NOMO-1 treated with DMSO at 0.1 percent for 48 hours (cell line): ENCODE data around the gene ADGB.

ENCODE experiments used
- DNase-seq: peaks from one replicate; lab custom pipeline; 2025; ENCODE audit not compliant: unreplicated experiment; lab: John Stamatoyannopoulos, UW

Gene ADGB

DNA sequence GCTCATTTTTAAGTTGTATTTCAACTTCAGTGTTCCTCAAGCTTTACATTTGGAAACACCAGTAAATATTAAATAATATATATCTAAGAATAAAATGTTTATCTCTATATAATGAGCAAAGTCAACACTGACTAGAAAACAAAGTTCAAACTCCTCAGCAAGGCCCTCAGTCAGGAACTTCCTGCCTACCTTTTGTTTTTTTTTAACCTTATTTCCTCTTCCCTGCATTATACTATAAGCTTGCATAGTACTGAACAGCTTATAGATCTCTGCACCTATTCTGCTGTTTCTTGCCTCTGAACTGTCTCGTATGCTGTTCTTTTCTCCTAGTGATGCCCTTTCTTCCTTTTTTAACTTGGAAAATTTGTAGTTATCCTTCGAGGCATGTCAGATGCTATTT, 29.6 kb downstream of the ADGB start:
- no peak for DNase-seq

DNA sequence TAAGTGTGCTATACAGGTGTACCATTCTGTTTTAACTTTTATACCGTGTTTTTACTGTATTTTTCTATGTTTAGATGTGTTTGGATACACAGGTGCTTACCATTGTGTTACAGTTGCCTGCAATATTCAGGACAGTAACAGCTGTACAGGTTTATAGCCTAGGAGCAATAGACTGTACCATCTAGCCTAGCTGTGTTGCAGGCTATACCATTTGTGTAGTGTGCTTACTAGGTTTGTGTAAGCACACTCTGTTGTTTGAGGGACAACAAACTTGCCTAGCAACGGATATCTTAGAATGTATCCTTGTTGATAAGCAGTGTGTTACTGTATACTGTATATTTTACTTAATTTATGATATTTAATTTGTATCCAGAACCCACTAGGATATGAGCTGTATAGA, 35.2 kb downstream of the ADGB start:
- DNase-seq = no peak

DNA sequence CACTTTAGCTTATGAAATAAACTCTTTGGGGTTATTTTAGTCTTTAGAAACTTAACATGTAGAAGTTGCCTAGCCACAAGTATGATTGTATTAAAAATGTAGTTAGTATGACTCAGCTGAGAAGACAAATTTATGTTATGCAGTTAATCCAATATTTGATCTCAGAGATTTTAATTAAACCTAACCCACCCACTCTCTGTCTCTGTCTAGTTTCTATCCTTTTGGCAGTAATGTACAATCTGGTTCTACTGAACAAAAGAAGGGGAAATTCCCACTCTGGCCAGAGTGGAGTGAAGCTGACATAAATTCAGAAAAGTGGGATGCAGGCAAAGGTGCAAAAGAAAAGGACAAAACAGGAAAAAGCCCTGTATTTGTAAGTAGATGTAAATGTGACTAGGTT, 36.4 kb downstream of the ADGB start:
- DNase-seq = no peak

DNA sequence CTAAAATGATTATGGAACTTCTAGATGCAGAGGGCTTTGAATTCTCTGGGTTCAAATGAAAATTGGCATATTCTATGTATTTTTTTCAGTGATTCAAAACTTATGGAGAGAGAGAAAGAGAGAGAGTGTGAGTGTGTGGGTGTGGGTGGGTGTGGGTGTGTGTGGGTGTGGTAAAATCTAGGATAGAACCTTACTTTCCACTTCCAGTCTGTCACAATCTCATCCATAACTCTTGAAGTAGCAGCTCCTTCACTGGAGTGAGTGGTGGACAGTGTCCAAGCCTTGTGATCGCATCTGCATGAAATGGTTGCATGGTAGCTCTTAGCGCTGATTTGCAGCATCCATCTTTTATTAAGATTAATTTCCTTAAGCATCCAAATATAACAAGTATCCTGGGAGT, 37.7 kb downstream of the ADGB start:
- no peak for DNase-seq

DNA sequence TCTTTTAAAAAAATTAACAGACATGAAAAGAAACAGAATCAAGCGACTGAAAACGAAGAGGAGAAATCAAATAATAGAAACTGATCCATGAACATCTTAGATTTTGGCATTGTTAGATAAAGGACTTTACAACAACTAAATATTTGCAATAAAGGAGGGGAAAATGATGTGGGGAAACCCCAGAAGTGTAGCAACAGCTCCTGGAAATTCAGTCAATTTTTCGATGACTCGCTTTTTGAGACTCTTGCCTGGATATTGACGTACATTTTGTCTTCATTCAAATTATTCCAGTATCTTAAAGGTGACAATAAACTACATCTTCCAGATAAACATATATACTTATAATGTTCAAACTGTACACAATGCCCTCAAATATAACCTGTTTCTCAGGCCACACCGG, 44.1 kb downstream of the ADGB start:
- no peak for DNase-seq

DNA sequence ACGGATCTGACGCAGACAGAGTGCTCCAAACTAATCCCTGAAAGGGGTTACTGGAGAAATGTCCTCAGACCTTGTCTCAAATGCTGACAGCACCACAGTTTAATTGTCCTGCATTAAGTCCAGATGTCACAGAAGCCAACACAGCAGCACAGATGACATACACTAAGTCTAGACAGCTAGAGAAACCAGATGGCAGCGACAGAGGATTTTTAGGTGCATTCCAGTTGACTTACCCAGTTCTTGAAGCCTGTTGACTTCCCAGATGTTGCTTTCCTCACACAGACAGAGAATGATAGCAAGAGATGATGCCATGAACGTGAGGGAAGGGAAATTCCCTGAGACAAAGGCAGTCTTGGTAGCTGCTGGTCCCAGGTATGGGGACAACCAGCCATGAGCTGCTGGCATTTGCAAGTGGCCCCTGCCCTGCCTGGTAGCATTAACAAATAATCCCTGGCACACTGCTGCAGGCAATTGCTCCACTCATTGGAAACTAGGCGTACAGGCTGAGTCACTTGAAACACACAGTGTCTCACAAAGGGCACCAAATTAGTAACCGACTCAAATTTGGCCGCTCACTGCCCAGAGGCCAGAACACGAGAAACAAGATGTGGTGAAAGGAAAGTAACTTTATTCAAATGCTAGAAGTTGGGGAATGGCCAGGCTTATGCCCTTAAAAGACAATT, 52.2 kb downstream of the ADGB start:
- DNase-seq = no peak

DNA sequence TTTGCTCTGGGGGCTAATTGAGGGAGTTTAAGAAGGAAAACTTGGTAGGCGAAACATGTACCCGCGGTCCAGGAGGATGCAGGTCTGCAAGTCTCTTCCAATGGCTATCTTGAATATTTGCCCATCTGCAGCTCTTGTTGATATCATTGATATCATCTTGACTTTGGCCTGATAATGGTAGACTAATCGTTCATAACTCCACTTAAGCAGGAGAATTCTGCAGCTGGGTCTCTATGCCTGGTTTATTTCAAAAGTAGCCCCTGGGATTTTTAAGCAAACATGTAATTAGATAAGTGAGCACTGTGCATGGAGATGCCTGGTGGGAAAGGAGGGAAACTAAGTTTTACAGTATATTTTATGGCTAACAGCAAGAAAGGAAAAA, 52.7 kb downstream of the ADGB start:
- no peak for DNase-seq

DNA sequence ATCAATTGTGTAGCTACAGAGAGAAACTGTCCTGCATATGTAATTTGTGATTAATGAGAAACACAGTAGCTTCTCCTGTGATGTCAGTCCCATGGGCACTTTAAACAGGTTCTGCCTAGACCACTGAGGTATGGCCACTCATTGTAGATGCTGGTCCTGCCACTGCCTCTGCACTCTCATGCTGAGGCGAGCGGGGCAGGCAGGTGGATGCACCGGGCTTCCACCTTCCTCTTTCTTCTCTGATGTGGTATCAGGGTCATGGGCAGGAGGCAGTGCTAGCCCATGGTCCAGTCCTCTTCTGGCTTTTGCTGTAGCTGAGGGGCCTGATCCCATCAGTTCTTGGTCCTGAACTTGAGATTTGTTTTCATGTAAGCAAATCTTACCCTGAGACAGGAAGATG, 58.7 kb downstream of the ADGB start:
- DNase-seq = no peak

DNA sequence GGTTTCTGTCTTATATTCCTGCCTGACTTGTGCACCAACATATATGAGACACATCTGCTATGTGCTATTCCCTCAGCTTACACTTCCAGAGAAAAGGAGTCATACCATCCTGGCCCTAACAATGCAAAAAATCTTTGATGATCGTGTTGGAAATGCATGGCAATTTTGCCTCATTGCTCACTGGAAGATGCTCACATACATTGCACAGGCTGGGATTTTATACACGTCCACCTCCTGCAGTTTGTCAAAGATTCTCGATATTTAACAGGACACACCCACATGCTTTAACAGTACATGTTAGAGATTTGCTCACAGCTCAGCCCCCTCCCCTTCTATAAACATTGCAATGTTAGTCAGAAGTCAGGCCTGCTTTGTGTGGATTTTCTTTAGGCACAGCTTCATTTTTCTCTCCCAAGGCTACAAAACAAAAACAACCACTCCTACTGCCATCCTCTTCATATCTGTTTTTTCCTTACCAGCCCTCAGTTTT, 66.1 kb downstream of the ADGB start:
- no peak for DNase-seq

DNA sequence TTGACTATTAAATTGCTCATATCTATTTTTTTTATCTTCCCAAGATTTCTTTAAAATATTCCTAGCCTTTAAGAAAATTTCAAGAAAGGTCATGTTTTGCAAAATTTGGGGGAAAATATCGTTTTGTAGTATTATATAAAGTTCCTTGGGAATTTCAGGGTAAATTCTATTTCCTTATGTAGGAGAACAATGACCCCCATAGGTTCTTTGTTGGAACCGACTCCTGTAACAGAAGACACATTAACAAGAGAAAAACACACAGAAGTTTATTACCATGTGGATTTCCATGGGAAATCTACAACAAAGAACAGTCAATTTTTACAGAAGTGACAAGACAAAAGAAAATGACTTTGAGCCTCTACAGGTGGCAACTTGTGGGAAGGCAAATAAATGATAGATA, 68.1 kb downstream of the ADGB start:
- DNase-seq = no peak

DNA sequence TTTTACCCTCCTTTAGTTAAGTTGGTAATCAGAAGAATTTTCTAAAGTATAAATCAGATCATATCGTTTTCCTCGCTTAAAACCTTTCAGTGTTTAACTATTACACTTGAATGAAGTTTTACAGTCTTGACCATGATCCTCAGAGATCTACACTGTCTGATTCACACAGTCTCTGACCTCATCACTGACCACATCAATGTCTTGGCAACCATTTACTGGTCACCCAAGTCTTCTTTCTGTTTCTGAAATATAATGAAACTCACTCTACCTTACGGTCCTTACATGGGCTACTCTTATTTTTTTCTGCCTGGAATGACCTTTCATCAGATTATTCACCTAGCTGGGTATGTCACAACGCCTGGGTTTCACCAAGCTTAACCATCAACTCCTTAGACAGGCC, 71.4 kb downstream of the ADGB start:
- no peak for DNase-seq

DNA sequence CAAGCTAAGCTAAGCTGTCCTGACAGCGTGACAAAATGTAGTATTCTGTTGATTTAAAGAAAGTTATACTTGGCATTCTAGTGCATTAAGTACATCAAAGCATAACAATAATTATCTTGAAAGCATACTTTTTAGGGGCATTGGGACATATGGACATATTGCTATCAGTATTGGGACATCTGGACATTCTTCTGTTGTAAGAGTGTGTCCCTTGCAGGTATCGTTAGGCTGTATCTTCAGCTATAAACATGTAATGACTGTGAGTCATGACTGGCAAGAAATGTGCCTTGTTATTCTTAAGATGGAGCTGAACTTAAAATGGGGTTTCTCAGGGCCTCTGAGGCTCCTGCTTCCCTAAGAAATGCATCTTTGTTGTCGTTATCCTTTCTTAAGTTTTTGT, 74.3 kb downstream of the ADGB start:
- DNase-seq = no peak

DNA sequence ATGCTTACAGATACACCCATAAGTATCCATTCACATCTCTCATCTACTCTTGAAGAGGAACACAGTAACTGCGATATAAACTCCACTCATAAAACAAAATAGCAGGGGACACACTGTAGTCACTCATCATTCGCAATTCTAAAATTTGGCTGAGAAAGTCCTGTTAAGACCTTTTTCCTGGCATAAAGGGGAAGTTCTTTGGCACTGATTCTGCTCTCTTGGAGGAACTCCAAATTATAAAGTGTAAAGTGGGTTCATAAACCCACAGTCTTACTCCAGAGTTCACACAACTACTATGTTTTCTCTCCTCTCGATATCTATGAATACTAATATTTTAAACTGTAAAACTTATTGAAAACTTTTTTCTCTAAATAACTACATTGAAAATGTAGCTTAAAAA, 80.6 kb downstream of the ADGB start:
- DNase-seq = peak; percentile 43

DNA sequence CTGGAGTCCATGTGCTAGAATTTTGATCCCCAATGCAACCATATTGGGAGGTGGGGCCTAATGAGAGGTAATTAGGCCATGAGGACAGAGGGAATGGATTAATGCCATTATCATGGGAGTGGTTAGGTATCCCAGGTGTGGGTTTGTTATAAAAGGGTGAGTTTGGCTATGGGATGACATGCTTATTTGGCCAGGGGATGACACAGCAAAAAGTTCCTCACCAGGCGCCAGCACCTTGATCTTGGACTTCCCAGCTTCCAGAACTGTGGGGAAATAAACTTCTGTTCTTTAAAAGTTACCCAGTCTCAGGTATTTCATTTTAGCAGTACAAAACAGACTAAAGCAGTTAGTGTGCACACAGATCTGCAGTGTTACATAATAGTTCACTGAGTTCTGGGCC, 84.1 kb downstream of the ADGB start:
- DNase-seq = no peak

DNA sequence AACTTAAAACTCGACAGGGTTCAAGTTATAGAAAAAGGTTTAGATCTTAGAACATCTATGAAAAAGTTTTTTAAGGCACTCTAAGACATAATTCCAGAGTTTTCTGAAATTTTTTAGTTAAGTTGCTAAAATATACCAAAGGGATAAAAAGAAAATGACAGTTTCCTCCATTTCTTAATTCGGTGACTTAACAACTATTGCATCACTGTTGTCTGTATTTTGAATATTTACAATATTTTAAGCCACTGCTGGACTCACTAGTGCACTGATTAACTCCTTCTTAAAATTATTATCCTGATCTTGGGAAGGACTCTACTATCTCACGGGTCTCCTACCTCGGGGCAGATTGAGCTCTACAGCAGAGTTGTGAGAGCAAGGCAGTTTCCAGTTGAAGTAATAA, 91.0 kb downstream of the ADGB start:
- DNase-seq = no peak

DNA sequence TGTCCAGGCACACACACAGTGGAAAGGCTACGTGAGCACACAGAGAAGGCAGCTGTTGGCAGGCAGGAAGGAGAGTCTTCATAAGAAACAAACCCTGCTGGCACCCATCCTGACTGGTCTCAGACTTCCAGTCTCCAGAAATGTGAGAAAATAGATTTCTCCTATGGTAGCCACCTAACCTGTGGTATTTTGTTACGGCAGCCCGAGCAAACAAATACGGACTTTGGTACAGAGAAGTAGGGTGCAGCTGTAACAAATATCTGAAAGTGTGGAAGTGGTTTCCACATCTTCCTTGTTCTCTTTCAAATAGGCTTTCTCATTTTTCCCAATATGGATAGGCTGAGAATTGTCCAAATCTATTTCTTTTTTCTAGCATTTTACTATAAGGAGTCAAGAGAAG, 94.6 kb downstream of the ADGB start:
- no peak for DNase-seq

DNA sequence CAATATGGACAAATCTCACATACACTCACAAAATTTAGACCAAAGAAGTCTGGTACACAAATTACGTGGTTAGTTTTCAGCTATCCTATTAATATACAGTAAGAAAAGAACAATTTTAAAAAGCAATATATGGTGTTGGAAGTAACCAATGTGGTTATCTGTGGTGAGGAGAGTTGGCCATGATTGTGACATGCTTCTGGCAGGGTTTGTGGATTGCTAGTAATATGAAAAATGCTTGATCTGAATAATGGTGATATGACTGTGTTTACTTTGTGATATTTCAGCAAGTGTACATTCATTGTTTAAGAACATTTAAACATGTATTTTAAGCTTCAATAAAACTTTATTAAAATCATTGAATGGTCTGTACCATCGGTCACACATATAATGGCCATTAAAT, 99.1 kb downstream of the ADGB start:
- DNase-seq = no peak

DNA sequence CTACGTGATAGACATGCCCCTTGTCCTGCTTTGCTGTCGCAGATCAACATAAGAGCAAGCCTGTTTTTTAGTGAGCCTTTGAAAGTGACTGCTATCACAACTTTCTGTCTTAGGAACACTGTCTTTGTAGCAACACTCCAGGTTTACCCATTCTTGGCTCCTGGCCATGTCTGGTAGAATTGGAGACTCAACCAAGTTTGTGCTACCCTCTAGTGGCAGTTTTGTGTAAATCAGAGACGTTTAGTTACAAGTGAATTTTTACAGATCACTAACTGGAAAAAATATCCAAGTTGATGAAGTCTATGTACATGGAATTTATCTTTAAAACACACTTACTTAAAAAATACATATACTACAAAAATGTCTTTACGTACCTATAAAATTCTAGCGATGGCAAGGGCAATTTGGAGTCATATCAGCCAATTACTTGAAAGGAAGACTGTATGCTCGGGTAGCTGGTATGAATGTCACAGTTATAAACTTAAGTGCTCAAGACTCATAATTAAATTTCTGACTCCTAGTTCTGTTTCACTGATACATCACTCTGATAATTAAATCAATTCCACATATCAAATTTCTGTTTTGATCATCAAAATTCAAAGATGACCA, 101.4 kb downstream of the ADGB start:
- DNase-seq = peak; percentile 57

DNA sequence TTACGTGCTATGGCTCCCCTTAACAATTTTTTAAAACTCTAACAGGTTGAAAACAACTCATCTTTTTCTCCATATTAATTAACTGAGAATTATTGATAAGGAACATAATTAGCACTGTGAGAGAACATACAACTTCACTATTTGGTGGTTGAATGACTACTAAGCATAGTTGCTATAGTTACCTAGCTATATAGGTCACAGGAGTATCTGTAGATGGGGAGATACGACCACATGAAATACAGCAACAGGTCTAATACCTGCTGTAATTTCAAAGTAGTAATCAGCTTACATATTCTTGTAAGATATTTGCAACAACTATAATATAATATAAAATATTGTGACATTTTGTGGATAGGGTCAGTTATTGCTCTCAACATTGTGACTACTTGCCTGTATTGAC, 102.9 kb downstream of the ADGB start:
- DNase-seq = no peak

DNA sequence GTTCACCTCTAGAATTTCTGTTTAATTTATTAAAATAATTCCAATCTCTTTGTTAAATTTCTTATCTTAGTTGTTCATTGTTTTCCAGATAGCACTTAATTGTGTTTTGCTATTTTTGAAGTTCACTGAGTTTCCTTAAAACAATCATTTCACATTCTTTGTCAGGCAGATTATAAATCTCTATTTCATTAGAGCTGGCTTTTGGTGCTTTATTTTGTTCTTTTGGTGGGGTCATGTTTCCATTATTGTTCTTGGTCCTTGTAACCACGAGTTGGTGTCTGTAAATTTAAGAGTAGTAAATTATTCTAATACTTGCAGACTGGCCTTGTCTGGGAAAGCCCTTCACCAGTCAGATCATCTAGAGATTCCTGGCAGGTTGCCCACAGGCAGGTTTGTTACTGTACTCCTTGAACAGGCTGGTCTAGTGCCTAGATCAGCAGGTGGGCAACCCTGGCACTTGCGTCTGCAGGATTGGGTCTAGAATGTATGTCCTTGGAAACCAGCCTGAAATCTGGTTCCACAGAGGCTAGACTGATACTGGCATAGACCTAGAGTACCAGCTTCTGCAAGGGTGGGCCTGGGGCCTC, 110.4 kb downstream of the ADGB start:
- no peak for DNase-seq

DNA sequence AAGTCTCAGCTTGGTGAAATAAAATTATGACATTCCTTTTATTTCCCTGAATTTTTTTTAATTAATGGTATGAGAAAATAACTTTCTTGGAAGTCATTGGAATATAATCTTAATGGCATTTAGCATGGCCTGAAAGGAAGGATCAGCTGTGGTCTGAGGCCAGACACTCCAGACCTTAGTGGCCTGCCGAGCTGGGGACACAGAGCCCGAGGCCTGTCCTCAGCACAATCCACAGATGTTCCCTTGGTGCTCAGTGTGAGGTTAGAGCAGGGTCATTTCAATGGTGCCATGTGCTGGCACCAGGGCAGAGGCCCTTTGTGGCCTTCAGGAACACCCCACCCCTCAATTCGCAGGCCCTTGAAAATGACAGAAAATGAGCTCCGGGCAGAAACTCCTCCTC, 120.6 kb downstream of the ADGB start:
- DNase-seq = no peak

DNA sequence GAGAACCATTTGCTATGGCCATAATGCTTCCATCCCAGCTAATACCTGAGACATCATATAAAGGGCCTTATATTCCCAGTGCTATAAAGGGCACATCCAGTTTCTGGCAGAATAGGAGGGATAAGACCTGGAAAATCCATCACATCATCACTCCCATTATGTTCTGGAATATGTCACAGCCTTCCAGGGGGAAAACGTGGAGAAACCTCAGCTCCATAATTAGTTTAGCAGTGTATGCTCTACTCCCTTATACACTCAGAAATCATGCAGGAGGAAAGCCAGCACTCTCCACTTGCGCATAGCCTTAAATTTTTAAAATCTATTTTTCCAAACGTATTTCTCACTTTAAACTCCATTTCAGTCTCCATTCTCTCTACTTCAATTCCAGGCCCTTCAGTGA, 140.9 kb downstream of the ADGB start:
- no peak for DNase-seq

DNA sequence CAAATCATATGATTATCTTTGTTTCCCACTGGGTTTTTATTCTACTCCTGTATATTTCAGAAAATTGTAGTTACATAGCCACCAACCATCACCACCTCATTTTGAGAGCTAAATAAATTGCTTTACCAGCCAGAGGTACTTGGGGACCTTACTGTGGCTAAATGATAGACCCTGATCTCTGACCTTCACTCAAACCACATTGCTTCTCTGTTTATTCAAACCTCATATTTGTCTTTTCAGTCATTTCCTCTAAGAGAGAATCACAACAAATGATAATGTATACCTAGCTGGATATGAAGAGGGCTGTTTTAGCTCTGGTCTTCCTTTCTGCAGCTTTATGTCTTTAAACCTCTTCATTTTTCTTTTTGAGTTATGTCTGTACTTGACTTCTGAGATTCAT, 142.8 kb downstream of the ADGB start:
- DNase-seq = no peak
